Activated naive CD4-positive, alpha-beta T cell treated with anti-CD3 and anti-CD28 coated beads, Interleukin-2, amount 50 U/mL, for 24 hours (primary cell): Measurements from ENCODE around the gene TRIM33.

Experiments used
- H3K27ac Mint-ChIP-seq: one replicate; pipeline ENCODE4 v1.8.0; 2021; ENCODE audit warnings: mild to moderate bottlenecking, mixed read lengths
- H3K27me3 Mint-ChIP-seq: one replicate; pipeline ENCODE4 v1.8.0; 2021; ENCODE audit warnings: mixed read lengths
- H3K36me3 Mint-ChIP-seq: one replicate; pipeline ENCODE4 v1.8.0; 2021; ENCODE audit warnings: mixed read lengths
- H3K4me1 Mint-ChIP-seq: one replicate; pipeline ENCODE4 v1.8.0; 2021; ENCODE audit warnings: mixed read lengths
- H3K4me3 Mint-ChIP-seq: one replicate; pipeline ENCODE4 v1.8.0; 2021; ENCODE audit warnings: mild to moderate bottlenecking, mixed read lengths
- H3K9me3 Mint-ChIP-seq: one replicate; pipeline ENCODE4 v1.8.0; 2021; ENCODE audit warnings: mixed read lengths

TRIM33 gene

DNA sequence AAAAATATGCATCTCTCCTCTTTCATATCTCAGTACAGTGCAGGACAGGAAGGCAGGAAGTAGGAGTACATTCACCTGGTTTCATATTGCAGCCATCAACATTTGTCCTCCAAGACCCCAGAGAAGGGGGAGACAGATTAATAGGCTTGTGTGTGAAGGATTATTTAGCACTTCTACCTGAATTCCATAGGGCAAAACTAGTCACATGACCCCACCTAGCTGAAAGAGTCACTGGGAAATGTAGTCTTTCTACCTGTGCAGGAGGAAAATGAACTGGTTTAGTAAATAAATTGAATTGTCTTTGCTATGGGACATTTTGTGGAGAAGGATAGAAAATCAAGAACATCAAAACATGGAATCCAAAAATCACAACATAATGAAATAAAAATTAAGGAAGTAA is 13.9 kb upstream of the TRIM33 start:
- H3K27ac Mint-ChIP-seq: no peak overlapping the region
- H3K4me3 Mint-ChIP-seq: no peak overlapping the region
- peaks cover under 1% of the 10 kb centered on the region for H3K27me3 Mint-ChIP-seq

DNA sequence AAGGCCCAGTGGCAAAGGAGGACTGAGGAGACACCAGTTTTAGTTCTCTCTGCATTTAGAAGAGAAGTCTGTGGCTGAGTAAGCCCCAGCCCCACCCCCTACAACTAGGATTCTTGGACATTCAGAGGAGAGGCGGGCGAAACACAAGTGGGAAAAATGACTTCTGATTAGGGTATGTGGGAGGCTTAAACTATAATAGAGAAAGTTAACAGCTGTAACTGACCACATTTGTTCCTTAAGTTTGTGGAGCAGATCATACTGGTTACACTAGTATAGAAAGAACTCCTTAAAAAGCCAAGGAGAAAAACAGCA is 11.2 kb upstream of the TRIM33 start:
- H3K27ac Mint-ChIP-seq: no peak overlapping the region
- no peak overlapping the region for H3K4me3 Mint-ChIP-seq
- no peaks in the 10 kb centered on the region for H3K9me3 Mint-ChIP-seq
- no peaks in the 10 kb centered on the region for H3K36me3 Mint-ChIP-seq
- peaks cover 4% of the 10 kb centered on the region for H3K27me3 Mint-ChIP-seq
- no peaks in the 10 kb centered on the region for H3K4me1 Mint-ChIP-seq

More for the DNA sequence above, 13.9 kb upstream of the TRIM33 start:
- Mint-ChIP-seq H3K4me1 (no peaks in the 10 kb centered on the region), H3K36me3 (no peaks in the 10 kb centered on the region), H3K9me3 (no peaks in the 10 kb centered on the region)

DNA sequence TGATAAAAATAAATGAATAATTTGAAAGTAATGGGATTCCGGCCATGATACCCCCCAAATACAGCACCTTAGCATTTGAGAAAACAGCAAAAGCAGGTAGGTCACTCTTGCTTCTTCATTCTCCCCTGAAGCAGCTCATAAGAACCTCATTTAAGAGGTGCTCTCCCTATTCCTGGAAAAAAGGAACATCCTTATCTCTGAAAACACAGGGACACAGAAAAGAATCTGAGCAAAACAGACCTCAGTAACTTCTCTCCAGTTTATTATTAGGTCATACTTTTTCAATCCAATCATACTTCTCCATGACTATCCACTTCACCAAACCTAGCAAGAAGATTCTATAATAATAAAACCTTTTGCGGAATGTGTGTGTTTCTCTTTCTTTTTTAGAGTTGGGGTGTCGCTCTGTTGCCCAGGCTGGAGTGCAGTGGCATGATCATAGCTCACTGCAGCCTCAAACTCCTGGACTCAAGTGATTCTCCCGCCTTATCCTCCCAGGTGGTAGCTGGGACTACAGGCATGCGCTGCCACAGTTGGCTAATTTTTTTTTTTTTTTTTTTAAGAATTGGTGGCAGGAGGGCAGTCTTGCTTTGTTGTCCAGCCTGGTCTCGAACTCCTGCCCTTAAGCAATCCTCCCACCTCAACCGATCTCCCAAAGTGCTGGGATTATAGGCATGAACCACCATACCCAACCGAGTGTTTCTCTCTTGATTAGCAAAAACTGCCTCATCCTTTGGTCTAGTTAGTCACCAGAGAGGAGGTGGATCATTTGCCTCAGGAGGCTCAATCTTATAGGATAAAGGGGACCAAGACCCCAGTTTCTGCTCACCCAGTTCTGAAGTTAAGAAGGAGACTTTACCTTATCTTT is 10.6 kb upstream of the TRIM33 start:
- Mint-ChIP-seq H3K4me3 (no peak overlapping the region), H3K27ac (no peak overlapping the region), H3K4me1 (no peaks in the 10 kb centered on the region), H3K9me3 (no peaks in the 10 kb centered on the region), H3K36me3 (no peaks in the 10 kb centered on the region), H3K27me3 (peaks cover 4% of the 10 kb centered on the region)

DNA sequence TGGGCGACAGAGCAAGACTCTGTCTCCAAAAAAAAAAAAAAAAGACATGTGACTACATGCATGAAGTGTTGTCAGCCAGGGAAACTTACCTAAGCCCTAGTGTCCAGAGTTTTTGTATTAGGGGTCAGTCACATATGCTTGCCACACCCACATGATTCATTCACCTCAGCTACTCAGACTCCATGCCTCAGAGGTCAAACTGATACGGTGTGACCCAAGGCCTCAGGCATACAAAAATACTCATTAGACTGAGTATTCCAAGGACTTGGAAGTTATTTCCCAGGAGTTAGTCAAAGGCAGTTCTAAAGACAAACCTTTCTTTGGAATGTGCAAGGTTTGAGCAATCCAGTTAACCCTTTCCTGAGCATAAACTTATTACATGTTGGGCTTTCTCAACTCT is 6.3 kb upstream of the TRIM33 start:
- Mint-ChIP-seq H3K4me1 (peaks cover 7% of the 10 kb centered on the region), H3K27ac (no peak overlapping the region), H3K9me3 (no peaks in the 10 kb centered on the region), H3K4me3 (no peak overlapping the region), H3K36me3 (no peaks in the 10 kb centered on the region), H3K27me3 (peaks cover 4% of the 10 kb centered on the region)

DNA sequence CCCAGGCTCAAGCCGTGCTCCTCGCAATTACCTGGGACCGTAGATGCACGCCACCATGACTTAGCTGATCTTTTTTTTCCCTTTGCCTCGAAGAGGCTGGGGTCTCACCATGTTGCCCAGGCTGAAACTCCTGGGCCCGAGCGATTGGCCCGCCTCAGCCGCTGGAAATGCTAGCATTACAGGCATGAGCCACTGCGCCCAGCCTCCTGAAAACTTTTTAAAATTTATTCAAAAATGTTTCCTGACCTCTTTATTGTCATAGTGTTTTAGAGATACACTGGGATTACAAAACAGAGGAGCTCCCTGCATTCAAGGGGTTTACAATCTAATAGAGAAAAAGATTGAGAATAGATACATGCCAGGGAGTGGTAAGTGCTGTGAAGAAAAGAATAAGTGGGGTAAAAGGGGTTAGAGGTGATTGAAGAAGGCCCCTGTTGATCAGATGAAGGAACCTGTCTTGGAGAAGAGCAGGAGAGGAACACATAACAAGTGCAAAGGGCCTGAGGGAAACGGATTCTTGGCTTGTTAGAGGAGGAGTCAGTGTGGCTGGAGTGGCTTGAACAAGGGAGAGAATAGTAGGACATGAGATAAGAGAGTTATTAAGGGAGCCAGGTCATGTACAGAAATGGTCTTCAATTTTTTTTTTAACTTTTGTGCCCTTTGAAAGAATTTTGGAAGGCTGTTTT is 1.7 kb upstream of the TRIM33 start:
- Mint-ChIP-seq H3K27me3 (no peaks in the 10 kb centered on the region), H3K9me3 (no peaks in the 10 kb centered on the region), H3K36me3 (peaks cover 4% of the 10 kb centered on the region), H3K4me3 (peak overlapping the region; percentile 99), H3K27ac (no peak overlapping the region), H3K4me1 (peaks cover 35% of the 10 kb centered on the region)

DNA sequence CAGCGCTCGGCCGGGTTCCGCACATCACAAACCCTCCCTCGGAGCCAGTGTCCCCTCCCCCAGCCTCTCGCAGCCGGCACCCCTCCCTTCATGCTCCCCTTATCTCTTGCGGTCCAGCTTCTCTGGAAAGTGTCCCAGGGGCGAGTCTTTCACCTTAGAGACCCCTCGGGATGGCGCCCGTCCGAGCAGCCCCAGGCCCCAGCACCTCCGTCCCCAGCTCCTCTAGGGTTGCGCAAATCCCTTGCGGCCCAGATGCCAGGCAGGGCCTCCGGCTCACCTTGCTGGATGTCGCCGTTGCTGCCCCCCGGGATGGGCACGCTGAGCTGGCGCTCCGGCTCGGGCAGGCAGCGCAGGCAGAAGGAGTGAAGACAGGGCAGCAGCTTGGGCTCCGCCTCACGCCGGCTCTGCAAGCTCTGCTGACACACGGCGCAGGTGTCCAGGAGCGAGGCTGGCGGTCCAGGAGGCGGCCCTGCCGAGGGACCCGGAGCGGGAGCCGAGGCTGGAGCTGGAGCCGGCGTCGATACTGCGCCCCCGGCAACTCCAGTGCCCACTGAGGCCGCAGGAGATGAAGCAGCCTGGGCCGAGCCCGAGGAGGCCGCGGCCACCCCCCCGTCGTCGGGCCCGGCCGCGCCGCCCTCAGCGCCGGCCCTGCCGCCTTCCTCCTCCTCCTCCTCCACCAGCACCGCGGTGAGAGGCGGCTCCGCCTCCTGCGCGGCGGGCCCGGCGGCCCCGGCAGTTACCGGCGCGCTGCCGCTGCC is 550 bp downstream of the TRIM33 start:
- H3K36me3 Mint-ChIP-seq: peaks cover 7% of the 10 kb centered on the region
- H3K9me3 Mint-ChIP-seq: no peaks in the 10 kb centered on the region
- peak overlapping the region; percentile 96 for H3K4me3 Mint-ChIP-seq
- peaks cover 55% of the 10 kb centered on the region for H3K4me1 Mint-ChIP-seq
- H3K27ac Mint-ChIP-seq: peak overlapping the region; percentile 88
- no peaks in the 10 kb centered on the region for H3K27me3 Mint-ChIP-seq

DNA sequence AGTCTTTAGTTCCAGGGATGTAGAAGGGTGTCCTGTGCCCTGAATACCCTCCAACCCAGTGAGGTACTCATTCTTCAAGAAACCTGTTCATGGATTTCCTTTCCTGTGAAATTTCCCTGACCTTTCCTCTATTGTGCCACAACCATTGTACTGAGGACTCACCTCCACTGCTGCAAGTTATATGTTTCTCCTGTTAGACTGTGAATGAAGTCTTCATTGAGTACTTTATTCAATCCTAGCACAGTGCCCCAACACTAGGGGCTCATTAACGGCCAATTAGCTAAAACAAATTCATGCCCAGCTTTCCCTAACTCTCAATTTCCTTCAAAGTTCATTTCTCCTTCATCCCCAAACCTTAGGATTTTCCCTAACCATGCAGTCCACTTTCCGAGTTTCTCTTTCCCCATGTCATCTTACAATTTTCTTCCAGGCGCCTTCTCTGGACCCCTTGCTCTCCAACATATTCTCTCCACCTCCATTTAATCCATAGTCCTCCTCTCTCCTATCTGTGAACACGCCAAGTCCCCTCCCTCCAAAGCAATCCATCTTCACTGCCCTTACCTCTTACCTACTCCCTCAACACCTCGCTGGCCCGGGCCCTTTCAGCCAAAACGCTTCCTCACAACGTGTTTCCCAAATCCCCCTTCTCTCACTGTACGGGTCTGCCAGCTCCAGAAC is 1.3 kb downstream of the TRIM33 start:
- Mint-ChIP-seq H3K27me3 (no peaks in the 10 kb centered on the region), H3K4me1 (peaks cover 61% of the 10 kb centered on the region), H3K4me3 (peak overlapping the region; percentile 96), H3K36me3 (peaks cover 13% of the 10 kb centered on the region), H3K9me3 (no peaks in the 10 kb centered on the region), H3K27ac (peak overlapping the region; percentile 88)

DNA sequence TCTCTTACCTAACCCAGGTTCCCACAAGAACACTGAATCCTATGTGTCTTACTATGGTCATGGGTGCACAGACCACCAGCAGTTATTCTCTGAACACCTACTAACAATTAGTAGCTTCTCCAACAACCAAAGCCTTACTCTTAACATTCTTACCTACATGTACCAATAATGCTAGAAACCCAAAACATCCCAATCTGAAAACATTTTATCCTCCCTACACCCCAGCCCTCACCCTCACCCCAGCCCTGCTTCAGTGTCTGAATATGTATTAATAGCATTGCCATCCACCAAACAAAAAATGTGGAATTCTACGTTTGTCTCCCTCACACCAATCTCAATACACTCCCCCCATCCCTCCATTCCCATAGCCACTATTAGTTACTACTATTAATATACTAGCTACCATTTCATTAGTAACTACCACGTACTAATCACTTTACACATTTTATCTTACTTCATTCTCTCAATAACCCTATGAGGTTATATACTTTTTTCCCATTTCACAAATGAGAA is 2.6 kb downstream of the TRIM33 start:
- no peak overlapping the region for H3K27ac Mint-ChIP-seq
- no peaks in the 10 kb centered on the region for H3K27me3 Mint-ChIP-seq
- no peaks in the 10 kb centered on the region for H3K9me3 Mint-ChIP-seq
- H3K4me1 Mint-ChIP-seq: peaks cover 73% of the 10 kb centered on the region
- peak overlapping the region; percentile 96 for H3K4me3 Mint-ChIP-seq
- H3K36me3 Mint-ChIP-seq: peaks cover 13% of the 10 kb centered on the region

DNA sequence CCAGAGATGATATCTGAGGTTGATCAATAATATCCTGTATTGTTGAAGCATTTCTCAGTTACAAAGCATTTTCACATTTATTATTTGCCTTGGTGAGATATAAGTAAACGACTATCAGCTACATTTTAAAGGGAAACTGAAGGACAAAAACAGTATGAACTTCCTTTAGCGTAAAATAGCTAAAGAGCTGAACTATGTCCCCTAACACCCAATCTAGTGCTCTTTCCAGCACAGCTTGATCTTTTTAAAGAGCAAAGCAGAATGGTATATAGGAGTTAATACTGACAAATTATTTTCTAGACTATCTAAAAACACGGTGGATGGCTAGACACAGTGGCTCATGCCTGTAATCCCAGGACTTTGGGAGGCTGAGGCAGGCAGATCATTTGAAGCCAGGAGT is 3.5 kb downstream of the TRIM33 start:
- Mint-ChIP-seq H3K4me3 (peak overlapping the region; percentile 62), H3K27me3 (no peaks in the 10 kb centered on the region), H3K9me3 (no peaks in the 10 kb centered on the region), H3K36me3 (peaks cover 13% of the 10 kb centered on the region), H3K27ac (no peak overlapping the region), H3K4me1 (peaks cover 69% of the 10 kb centered on the region)

DNA sequence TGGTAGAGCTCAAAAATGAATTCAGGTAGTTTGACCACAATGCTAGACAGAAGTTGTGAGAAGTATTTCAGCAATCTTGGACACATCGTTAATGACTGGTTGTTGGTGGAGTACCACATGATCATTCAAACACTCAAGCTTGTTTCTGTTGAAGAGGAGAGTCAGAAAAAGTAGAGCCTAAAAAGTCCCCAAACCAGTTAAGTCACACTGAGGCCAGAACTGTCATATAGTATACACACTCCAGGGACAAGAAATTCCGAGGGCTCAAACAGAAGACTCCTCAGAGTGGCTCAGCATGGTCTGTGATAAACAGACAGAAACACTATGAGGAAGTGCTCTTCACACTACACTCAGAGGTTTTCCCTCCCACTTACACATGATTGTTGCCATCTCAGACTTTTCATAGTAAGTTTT is 5.8 kb downstream of the TRIM33 start:
- Mint-ChIP-seq H3K27ac (peak overlapping the region; percentile 37), H3K27me3 (no peaks in the 10 kb centered on the region), H3K4me1 (peaks cover 77% of the 10 kb centered on the region), H3K4me3 (peak overlapping the region; percentile 27), H3K36me3 (peaks cover 13% of the 10 kb centered on the region), H3K9me3 (no peaks in the 10 kb centered on the region)

DNA sequence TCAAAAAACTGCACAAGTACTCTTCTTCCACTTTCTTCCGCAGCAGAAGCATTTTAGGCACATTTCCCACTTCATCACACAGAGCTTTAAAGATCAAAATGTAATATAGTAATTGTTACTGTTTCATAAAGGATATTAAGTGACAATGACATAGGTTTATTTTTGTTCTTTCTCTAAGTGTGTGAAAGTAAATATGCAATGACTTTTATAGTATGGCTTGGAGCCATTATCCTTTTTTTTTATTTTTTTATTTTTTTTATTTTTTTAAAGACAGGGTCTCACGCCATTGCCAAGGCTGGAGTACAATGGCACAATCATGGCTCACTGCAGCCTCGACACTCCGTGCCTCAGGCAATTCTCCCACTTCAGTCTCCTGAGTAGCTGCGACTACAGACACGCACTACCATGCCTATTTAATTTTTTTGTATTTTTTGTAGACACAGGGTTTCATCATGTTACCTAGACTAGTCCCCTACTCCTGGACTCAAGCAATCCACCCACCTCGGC is 7.0 kb downstream of the TRIM33 start:
- H3K27me3 Mint-ChIP-seq: no peaks in the 10 kb centered on the region
- no peak overlapping the region for H3K27ac Mint-ChIP-seq
- no peaks in the 10 kb centered on the region for H3K9me3 Mint-ChIP-seq
- H3K4me1 Mint-ChIP-seq: peaks cover 75% of the 10 kb centered on the region
- H3K4me3 Mint-ChIP-seq: no peak overlapping the region
- peaks cover 11% of the 10 kb centered on the region for H3K36me3 Mint-ChIP-seq

DNA sequence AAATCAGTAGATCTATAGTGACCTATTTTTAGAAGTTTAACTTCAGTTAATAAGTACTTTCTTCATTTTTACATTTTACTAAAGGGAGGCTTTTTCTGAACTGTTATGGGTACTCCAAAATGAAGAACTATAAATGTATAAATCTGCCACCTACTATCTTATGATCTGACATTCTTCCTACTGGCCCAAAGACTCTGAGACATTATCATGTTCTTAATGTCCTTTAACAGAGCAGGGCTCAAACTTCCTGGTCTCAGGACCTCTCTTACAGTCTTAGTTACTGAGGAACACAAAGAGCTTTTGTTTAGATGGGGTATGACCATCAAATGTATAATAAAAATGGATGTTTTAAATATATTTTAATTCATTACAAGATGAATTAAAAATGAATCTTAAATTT is 8.9 kb downstream of the TRIM33 start:
- peaks cover 70% of the 10 kb centered on the region for H3K4me1 Mint-ChIP-seq
- H3K36me3 Mint-ChIP-seq: peaks cover 17% of the 10 kb centered on the region
- H3K9me3 Mint-ChIP-seq: no peaks in the 10 kb centered on the region
- H3K27ac Mint-ChIP-seq: no peak overlapping the region
- H3K27me3 Mint-ChIP-seq: no peaks in the 10 kb centered on the region
- no peak overlapping the region for H3K4me3 Mint-ChIP-seq

DNA sequence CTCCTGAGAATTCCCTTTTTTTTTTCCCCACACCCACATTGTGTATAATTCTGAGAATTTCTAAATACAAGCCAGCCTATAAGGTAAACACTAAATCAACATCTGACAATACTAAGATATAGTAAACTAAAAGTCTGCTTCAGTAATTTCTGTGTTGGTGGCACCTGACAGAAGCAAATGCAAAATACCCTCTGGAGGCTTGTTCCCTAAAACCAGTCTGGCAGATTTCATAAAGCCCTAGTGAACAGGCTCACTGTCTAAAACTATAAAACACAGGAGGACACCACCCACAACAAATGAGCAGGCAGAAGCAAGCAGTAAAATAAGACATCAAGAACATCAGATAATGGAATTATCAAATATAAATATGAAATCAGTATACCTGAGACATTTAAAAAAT is 11.5 kb downstream of the TRIM33 start:
- Mint-ChIP-seq H3K27ac (peak overlapping the region; percentile 84), H3K4me3 (no peak overlapping the region), H3K4me1 (peaks cover 66% of the 10 kb centered on the region), H3K27me3 (no peaks in the 10 kb centered on the region), H3K36me3 (peaks cover 8% of the 10 kb centered on the region), H3K9me3 (no peaks in the 10 kb centered on the region)

DNA sequence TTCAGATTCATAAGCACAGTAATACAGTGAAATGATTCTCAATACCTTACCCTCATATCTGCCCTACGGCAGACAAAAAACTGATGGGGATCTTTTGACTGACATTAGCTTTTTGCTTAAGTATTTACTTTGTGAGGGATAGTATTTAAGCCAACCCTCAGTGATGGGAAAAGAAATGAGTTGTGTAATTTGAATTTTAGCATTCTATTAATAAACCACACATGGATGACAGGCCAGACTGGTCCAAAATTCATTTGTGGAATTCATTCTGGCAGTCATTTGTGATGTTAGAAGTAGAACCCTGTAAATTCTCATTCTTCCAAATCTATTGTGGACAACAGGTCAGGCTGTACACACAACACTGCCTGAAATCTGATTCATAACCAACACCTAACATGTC is 14.9 kb downstream of the TRIM33 start:
- H3K4me1 Mint-ChIP-seq: peaks cover 57% of the 10 kb centered on the region
- H3K27me3 Mint-ChIP-seq: no peaks in the 10 kb centered on the region
- H3K4me3 Mint-ChIP-seq: no peak overlapping the region
- peaks cover 5% of the 10 kb centered on the region for H3K9me3 Mint-ChIP-seq
- no peak overlapping the region for H3K27ac Mint-ChIP-seq
- H3K36me3 Mint-ChIP-seq: peaks cover 28% of the 10 kb centered on the region

DNA sequence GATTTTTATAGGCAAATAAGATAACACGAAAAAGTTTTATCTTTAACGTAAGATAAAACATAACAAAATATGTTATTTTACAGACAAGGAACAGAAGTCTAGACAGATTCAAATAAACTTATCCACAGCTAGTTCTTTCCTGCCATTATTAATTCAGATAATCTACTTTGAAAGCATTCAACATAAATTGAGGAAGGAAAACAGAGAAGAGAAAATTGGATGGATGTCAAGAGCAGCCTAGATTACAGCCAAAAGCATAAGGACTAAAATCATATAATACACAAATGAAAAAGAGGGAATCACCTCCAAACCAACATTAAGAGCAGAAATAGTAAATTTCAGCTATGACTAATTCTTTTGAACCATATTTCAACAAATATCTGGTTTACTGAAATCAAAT is 15.5 kb downstream of the TRIM33 start:
- peaks cover 31% of the 10 kb centered on the region for H3K36me3 Mint-ChIP-seq
- H3K4me1 Mint-ChIP-seq: peaks cover 62% of the 10 kb centered on the region
- H3K9me3 Mint-ChIP-seq: peaks cover 5% of the 10 kb centered on the region
- no peak overlapping the region for H3K4me3 Mint-ChIP-seq
- H3K27ac Mint-ChIP-seq: no peak overlapping the region
- no peaks in the 10 kb centered on the region for H3K27me3 Mint-ChIP-seq
